ENCODE results near the gene EPSTI1.
"Not testable (repeated sequence)": the region's sequence is repeated elsewhere in the genome, so short reads cannot be mapped to it uniquely, and the experiment has no call there.

The EPSTI1 gene

DNA sequence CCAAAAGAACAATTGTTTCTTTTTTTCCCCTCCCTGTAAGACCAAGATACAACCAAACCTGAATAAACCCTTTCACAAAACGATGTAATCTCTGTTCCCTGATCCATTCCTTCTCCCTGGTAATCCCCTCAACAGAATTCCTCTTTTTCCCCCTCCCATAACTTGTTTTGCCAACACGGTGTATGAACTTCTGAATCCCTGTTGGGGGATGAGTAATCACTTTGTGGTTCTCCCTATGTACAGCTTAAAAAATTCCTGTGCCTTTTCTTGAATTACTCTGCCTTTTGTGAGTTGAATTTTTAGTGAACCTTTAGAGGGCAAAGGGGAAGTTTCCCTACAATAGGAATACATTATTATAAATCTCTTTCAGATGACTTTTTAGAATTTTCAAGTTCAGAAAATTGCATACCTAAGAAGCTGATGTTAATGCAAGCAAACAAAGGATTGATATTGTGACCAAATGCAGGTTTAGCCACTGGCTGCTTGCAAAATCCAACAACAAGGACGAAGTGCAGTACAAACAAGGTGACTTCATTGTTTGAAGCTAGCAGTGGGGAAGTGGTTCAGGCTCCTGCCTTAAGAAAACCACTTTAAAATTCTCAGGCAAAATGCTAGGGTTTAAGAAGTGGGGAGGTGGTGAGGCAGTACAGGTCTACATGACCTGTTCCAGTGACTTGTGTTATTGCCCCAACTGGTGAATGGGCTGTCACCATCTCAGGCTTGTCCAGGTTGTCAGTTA lies 15.0 kb upstream of the EPSTI1 start:
- FAIRE-seq = no peak
- DNase-seq (ENCODE audit: insufficient read length, low spot score) = no peak

DNA sequence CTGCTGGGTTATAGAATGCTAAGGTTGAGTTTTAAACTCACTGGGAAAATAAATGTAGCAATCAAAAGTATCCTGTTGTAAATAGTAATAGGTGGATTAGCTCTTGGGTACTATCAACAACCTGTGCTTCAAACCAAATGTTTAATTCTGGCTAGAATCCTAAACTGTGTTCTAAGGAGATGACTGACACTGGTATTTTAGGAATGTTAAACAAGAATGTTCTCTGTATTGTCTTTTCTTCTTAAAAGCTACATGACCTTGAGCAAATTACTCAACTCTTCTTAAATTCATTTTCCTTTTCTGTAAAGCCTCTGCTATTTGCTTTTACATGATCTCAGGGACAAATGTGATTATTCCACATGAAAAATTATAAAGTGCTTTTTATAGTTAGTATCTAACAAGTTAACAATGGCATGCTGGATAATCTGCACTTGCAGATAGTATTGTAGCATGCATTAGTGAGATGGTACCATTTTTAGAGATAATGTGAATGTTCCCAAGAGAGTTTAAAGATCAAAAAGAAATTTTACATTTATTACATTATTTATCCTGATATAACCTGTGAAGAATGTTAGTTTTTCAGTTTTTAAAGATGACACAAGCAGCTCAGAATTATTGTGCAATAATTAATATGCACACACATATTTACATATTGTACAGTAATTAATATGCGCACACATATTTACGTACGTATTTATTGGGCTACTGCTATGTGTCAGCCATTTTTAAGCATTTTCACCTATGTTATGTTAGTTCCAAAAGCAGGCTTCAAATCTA lies 13.6 kb upstream of the EPSTI1 start:
- FAIRE-seq = no peak

GRCh38 chr13:43003729-43004128 lies 11.7 kb upstream of the EPSTI1 start:
- DNase-seq (ENCODE audit: insufficient read length, low spot score) = no peak
- no peak for FAIRE-seq

More for the DNA sequence above, 13.6 kb upstream of the EPSTI1 start:
- DNase-seq (ENCODE audit: insufficient read length, low spot score) = no peak

- FAIRE-seq (no peak), DNase-seq (ENCODE audit: insufficient read length, low spot score) (no peak)
These were observed 11.0 kb upstream of the EPSTI1 start for GRCh38 chr13:43003010-43003409.

GRCh38 chr13:43002021-43002420 lies 10.0 kb upstream of the EPSTI1 start:
- DNase-seq (ENCODE audit: insufficient read length, low spot score) (no peak), FAIRE-seq (no peak)

DNA sequence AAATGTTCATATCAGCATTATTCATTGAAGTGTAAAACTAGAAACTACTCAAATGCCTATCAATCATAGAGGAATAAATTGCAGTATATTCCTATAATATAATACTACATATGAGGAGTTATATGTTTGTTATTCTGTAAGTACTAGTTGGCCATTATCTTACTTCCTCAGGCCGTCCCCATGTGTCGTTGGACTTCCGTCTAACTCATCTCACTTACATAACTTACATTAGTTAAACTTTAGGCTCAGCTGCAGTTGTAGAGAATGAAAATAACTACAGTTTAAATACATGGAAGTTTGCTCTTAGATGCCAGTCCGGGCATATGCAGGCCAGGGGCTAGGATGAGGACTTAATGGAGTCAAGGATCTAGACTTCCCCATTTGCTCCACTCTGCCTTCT lies 8.6 kb upstream of the EPSTI1 start:
- FAIRE-seq (peak; percentile 58), DNase-seq (ENCODE audit: insufficient read length, low spot score) (no peak)

DNA sequence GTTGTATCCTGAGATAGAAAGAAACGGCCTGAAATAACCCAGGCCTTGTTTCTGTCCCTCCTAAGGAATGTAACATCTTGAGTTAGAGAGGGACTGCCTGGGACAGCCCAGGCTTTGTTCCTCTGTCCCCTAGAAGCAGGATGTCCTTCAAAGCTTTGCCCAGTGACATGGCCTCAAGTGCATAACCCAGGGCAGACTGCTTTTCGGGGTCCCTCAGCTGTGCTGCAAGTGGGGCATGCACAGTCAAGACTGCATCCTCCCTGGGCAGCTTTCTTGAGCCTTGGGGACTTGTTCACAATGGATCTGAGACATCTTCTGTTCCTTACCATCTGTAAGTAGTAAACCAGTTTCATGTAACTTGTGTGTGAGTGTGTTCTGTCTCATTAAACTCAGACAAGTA lies 7.5 kb upstream of the EPSTI1 start:
- FAIRE-seq = no peak

GRCh38 chr13:42997381-42997780 lies 5.3 kb upstream of the EPSTI1 start:
- FAIRE-seq = peak; percentile 87

More for the DNA sequence above, 7.5 kb upstream of the EPSTI1 start:
- no peak for DNase-seq (ENCODE audit: insufficient read length, low spot score)

DNA sequence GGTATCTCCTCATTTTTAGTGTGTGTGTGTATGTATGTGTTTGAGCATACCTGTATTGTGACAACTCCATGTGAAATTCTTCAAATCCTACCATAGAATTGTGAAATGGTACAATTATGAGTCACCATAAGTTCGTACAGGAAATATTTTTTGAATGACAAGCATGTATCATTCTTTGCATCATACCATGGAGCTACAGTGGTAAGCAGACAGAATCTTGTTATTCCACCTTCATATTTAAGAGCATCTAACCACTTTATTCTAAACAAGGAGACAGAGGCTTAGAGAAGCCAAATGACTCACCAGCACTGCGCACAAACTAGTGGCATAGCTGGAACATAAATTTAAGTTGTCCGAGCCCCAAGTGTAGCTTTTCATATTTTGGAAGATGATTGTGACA lies 4.5 kb upstream of the EPSTI1 start:
- DNase-seq (ENCODE audit: insufficient read length, low spot score) = no peak

More at GRCh38 chr13:42997381-42997780, 5.3 kb upstream of the EPSTI1 start:
- DNase-seq (ENCODE audit: insufficient read length, low spot score) = no peak

DNA sequence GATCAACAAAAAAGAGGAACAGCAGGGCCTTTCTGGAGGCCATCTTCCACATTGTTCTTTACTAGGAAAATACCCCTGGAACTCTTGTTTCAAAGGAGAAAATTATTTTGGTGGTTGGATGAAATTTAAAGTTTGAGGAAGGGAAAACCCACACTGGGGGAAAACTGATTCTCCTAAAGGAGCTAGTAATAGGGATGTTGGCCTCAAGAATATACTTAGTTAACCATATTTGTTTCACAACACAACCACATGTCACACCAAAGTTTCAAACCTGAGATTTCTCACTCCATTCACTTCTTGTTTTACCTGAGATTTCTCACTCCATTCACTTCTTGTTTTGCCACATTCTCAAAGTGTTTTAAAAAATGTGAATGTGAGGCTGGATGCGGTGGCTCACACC lies 2.8 kb upstream of the EPSTI1 start:
- no peak for FAIRE-seq
- DNase-seq (ENCODE audit: insufficient read length, low spot score) = no peak

More for the DNA sequence above, 4.5 kb upstream of the EPSTI1 start:
- FAIRE-seq = peak; percentile 14

GRCh38 chr13:42992764-42993122 lies 702 bp upstream of the EPSTI1 start:
- FAIRE-seq = no peak
- no peak for DNase-seq (ENCODE audit: insufficient read length, low spot score)

GRCh38 chr13:42991233-42991897 lies 676 bp downstream of the EPSTI1 start:
- peak; percentile 66 for FAIRE-seq
- DNase-seq (ENCODE audit: insufficient read length, low spot score) = not testable (repeated sequence)

DNA sequence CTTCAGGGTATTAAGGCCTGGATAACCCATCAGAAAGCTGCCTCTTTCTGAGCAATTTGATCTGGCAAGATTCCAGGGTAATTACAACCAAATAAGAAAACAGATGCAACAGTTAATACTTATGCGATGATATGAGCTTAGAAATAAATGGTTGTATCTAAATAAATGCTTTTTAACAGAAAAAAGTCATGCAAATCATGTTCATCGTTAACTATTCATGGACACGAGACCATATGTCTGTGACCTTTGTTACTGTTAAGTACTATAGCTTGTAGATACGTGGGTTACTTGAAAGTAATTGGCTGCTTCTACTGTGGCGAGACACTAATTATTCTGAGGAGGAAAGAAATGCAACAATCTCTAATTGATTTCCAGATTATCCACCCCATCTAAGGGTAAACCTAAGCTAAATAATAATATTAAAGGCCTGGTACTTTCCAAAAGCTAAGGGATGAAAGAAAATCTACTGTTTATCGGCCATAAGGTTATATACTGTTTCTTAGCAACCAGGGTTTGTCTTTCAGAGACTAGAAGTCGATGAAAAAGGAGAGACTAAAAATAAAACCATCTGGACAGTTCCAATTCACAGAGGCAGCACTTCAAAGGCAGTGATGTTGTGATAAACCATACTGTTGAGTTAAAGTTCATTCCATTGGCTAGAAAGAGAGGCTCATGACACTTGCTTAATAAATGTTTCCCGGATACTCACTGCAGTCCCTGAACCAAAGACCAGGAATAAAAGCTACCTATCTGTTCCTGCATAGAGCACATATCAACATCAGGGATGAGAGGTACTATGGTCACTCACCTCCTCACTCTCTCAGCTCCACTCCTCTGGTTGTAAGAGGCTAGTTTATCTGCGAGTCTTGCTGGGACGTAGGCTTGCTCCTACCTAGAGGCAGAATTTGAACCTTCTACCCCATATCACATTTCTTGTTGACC lies 1.5 kb downstream of the EPSTI1 start:
- FAIRE-seq (peak; percentile 86), DNase-seq (ENCODE audit: insufficient read length, low spot score) (no peak)

- FAIRE-seq = no peak
- DNase-seq (ENCODE audit: insufficient read length, low spot score) = no peak
These were observed 5.9 kb downstream of the EPSTI1 start for GRCh38 chr13:42986176-42986574.

- peak; percentile 40 for FAIRE-seq
These were observed 6.5 kb downstream of the EPSTI1 start for GRCh38 chr13:42985312-42986175.

GRCh38 chr13:42984691-42985090 lies 7.3 kb downstream of the EPSTI1 start:
- peak; percentile 61 for FAIRE-seq
- DNase-seq (ENCODE audit: insufficient read length, low spot score) = no peak

More at GRCh38 chr13:42985312-42986175, 6.5 kb downstream of the EPSTI1 start:
- no peak for DNase-seq (ENCODE audit: insufficient read length, low spot score)

GRCh38 chr13:42984026-42984425 lies 8.0 kb downstream of the EPSTI1 start:
- FAIRE-seq = peak; percentile 71
- DNase-seq (ENCODE audit: insufficient read length, low spot score) = no peak

- no peak for DNase-seq (ENCODE audit: insufficient read length, low spot score)
- FAIRE-seq = no peak
These were observed 10.2 kb downstream of the EPSTI1 start for GRCh38 chr13:42981853-42982252.

DNA sequence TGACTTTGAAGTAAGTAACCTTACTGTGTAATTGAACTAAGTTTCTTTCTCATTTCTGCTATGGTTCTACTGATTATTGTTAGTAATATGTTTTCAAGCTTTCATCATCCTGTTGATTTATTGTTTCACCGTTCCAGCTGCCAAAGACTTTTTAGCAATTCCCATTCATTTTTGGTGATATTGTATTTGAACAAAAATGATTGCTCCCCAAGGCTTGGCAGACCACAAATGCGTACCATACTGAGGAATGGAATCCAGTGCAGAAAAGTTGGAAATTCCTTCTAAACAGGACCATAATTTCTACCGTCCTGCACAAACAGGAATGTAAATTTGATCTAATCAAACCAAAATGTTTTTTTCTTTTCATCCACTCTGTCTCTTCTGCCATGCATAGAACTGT lies 10.7 kb downstream of the EPSTI1 start:
- FAIRE-seq = no peak
- DNase-seq (ENCODE audit: insufficient read length, low spot score) = no peak
